NCI-H146 treated with DMSO at 0.1 percent for 48 hours (cell line): ENCODE data around the gene HHIPL1.

ENCODE experiments used
- DNase-seq: peaks from one replicate; lab custom pipeline; 2025; ENCODE audit not compliant: unreplicated experiment; lab: John Stamatoyannopoulos, UW

HHIPL1 gene

GRCh38 chr14:99609245-99610170, 35.4 kb upstream of the HHIPL1 start:
- DNase-seq: no peak

DNA sequence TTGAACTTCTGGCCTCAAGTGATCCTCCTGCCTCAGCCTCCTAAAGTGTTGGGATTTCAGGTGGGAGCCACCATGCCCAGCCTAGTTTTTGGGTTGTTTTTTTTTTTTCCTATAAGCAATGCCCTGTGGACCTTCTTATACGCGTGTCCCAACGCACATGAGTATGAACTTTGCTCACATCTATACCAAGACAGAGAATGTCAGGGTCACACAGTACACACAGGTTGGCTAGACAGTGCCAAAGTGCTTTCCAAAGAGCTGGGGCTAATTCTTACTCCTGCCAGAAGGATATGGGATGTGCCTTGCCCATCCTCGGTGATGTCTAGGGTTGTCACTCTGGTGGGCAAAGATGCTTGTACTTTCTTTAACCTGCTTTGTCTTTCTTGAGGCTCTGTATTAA, 33.3 kb upstream of the HHIPL1 start:
- no peak for DNase-seq

DNA sequence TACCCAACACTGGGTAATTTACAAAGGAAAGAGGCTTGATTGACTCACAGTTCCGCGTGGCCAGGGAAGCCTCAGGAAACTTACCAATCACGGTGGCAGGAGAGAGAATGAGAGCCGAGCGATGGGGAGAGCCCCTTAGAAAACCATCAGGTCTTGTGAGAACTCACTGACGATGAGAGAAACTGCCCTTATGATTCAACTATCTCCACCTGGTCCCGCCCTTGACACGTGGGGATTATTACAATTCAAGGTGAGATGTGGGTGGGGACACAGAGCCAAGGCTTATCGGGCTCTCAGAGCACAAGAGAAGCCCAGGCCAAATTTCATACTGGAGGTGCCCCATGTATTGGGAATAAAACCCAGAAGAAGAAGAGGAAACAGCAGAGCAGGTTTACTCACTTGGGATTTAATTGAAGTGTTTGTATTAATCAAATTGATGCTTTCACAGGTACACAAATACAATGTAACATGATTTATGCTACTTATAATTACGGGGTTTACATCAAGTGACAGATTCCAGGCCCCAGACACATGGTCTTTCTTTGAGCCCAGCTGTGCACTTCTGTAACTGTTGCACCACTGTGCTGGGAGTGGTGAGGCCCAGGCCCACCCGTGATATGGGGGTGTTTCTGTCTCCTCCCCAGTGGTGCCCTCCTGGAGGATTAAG, 32.7 kb upstream of the HHIPL1 start:
- DNase-seq: no peak

- DNase-seq: no peak
Measured at GRCh38 chr14:99612738-99613330, 32.1 kb upstream of the HHIPL1 start.

- no peak for DNase-seq
Measured at GRCh38 chr14:99615497-99616157, 29.3 kb upstream of the HHIPL1 start.

DNA sequence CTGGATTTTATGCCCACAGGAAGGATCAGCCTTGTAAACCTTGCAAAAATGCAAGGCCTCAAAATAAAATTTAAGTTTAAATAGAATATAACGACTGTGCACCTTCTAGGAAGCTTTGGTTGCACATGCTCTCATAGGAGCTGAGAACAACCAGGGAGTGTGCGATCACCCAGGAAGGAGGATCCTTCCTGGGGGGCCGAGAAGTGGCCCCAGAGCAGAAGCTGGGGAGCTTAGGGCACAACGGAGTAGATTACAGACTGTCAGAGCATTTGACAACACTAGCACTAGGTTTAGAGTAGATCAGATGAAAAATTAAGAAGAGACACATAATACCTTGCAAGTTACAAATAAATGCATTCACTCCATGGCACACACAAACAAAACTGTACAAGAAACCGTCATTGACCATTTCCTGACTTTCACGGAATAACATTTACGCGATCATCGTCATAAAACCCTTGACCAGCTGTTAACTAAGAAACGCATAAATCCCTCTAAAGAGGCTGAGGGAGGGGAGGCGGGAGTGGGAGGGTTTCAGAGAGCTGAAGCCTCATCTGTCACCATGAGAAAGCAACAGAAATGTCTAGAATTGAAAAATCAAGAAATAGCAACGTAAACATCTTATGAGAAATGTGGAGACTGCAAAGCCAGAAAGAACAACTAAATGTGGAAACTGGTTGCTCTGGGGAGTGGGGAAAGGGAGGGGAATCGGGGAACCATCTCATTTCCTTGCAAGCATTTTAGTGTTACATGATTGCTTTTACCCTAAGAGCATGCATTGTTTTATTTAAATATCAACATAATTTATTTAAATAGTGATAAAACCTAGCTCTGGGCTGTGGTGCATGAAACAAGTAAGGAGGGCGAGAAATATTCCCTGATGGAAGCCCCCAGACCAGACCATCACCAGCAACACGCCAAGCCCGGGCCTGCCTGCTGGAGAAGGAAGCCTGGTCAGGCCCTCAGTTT, 27.8 kb upstream of the HHIPL1 start:
- DNase-seq: no peak

- no peak for DNase-seq
Measured at GRCh38 chr14:99619835-99620834, 24.8 kb upstream of the HHIPL1 start.

DNA sequence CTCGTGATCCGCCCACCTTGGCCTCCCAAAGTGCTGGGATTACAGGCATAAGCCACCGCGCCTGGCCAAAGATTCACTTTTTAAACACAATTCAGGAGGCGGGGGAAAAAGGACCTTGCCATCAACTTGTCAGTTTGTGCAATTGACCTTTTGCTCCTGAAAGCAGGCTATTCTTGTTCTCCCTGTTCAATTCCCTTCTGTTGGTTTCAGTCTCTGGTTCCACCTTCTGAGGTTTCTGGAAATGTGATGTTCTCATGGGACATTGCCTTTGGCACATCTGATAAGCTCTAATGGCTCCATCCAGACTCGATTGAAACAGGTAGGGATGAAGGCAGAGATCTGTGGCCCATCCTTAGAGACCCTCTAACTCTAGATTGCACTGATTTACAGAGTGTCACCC, 23.0 kb upstream of the HHIPL1 start:
- DNase-seq: no peak

- no peak for DNase-seq
Measured at GRCh38 chr14:99624024-99624423, 20.9 kb upstream of the HHIPL1 start.

DNA sequence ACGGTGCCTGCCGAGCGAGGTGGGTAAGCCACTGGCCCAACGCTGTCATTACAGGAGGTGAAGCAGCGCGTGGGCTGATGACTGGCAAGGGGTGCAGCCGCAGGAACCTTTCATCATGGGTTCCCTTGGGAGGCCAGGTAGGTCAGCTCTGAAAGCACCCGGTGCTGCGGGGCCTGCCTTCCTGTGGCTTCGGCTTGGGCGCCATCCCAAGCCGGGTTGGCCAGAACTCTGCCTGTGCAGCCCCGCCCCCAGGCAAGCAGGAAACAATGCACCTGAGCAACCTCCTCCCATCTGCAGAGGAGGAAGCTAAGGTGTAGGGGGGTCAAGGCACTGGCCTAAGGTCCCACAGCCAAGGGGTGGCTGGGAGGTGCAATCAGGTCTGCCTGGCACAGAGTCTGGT, 20.0 kb upstream of the HHIPL1 start:
- DNase-seq: no peak

DNA sequence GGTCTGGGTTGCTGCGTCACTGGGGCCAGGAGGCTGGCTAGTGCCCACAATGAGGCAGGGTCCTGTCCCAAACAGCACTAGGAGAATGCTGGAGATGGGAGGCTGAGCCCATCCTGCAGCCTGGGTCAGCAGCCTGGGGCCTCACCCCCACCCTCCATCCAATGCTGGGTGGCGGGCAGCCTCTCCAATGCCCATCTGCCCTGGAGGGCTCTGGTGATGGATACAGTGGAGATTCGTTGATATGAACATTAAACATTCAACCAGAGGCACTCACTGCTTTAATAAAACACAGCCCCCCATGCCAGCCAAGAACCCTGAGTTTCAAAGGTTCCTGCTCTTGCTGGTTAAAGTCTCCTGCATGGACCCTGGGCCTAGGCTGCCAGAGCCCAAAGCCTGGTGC, 19.5 kb upstream of the HHIPL1 start:
- no peak for DNase-seq

- DNase-seq: no peak
Measured at GRCh38 chr14:99626041-99626648, 18.8 kb upstream of the HHIPL1 start.

- DNase-seq: no peak
Measured at GRCh38 chr14:99627100-99627499, 17.8 kb upstream of the HHIPL1 start.

DNA sequence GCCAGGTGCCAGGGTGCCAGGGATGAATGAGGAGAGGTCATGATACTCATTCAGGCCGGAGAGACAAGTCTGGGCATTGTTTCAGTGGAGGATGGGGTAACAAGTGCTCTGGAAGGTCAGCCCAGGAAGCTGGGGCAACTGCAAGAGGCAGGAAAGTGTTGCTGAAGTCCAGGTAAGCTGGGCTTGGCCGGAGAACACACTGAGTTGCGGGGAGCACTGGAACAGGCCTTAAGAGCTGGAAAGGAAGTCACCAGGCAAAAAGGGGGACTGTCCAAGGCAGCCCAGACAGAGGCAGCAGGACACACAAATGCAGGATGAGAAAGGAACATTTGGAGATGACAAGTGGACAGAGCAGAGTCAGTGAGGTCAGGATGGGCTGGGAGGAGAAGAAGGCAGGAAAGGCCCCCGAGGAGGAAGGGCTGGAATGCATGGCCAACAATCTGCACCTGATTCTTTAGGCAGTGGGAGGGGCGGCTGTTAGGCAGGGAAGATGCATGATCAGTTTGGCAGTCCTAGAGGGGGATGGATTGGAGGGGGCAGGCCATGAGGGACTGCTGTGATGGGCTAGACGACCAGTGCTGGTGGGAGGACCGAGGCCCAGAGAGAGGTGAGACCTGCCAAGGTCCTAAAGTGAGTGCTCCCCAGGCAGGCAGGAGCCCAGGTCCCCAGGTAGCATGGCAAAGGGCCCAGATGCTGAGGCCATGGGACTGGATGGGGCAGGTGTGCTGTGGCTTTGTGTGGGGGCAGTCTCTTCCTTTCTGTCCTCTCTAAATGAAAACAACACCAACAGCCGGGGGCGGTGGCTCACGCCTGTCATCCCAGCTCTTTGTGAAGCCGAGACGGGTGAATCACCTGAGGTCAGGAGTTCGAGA, 17.2 kb upstream of the HHIPL1 start:
- no peak for DNase-seq

GRCh38 chr14:99628887-99629618, 15.9 kb upstream of the HHIPL1 start:
- DNase-seq: peak; percentile 21

DNA sequence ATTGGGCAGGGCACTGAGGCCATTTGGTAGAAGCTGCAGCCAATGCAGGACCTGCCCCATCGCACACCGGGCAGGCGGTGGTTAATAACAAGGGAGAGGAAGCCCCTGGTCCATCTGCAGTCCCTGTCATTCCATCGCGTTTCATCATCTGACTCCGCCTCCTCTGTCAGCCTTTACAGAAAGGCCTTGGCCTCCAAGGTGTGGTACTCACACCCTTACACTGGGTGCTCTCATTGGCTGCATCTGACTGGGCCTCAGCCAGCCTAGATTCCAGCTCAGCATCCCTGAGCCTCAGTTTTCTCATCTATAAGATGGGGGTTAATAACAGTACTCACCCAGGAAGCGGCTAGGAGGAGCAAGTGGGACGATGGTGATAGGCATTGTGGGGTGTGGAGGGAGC, 14.7 kb upstream of the HHIPL1 start:
- no peak for DNase-seq

- DNase-seq: no peak
Measured at GRCh38 chr14:99632410-99633035, 12.4 kb upstream of the HHIPL1 start.
